K562 (cell line): ENCODE results near the gene PDE11A. TPM values are rescaled to one million over a fixed set of nuclear protein-coding genes. Genes with fewer than 3 reads are reported as not detected.

Experiments used
- ATAC-seq: fragments of 200-7000 bp; cut with Tn5 transposase; 3 replicates; pipeline ENCODE4 v1.9.1; 2020; ENCODE audit warnings: moderate library complexity
- BruUV-seq: library from RNA; stranded (reverse); fragments of 400-500 nt; replicated peaks from 2 replicates; lab custom pipeline; 2021; lab: Mats Ljungman, UMichigan
- CTCF ChIA-PET: fragments of 300-600 bp; formaldehyde crosslinking; extraction: SDS; loops from one replicate; lab custom pipeline; 2021; ENCODE audit warnings: low intra/inter-chr PET ratio; lab: Yijun Ruan, JAX
- POLR2A ChIA-PET: fragments of 300-600, 350-650 bp; sonication (Branson Sonifier 250); formaldehyde crosslinking; extraction: SDS; loops from one replicate; lab custom pipeline; 2021; ENCODE audit warnings: antibody characterized with exemption, inconsistent platforms; lab: Yijun Ruan, JAX
- DNase-seq, 4 experiments: peaks; one replicate each; pipeline versions ENCODE4 v3.0.0 to v3.0.0-alpha.2; 2011 to 2018; ENCODE audit warnings: low spot score in 3 of 4, mixed read lengths in 3 of 4; ENCODE audit errors: extremely low read depth in 1 of 4
- FAIRE-seq: peaks from 2 replicates; lab custom pipeline; 2011; peaks lifted over from hg19 to GRCh38; lab: Jason Lieb, UNC
- H2AFZ ChIP-seq: 2 replicates; pipeline ENCODE4 v1.6.0; 2011; ENCODE audit warnings: low read depth, low read length, control low read depth, inconsistent platforms
- H3K27ac ChIP-seq: fragments of 200-600 bp; 3 replicates; pipeline ENCODE4 v1.8.0; 2011; ENCODE audit warnings: low read depth, mild to moderate bottlenecking, control low read depth, inconsistent platforms, low read length, moderate library complexity, mixed read lengths; ENCODE audit errors: extremely low read depth
- H3K27me3 ChIP-seq, 2 experiments: fragments of 300-600 bp in 1 of 2; 2 replicates in 1 of 2; 3 replicates in 1 of 2; pipeline versions ENCODE4 v1.6.0 to v1.8.0; 2011; ENCODE audit warnings: inconsistent platforms in 2 of 2, low read length in 2 of 2, mild to moderate bottlenecking in 1 of 2, mixed read lengths in 1 of 2, moderate library complexity in 1 of 2; ENCODE audit not compliant: control insufficient read depth in 2 of 2, insufficient read depth in 2 of 2
- H3K36me3 ChIP-seq: fragments of 300-600 bp; 3 replicates; pipeline ENCODE4 v1.8.0; 2011; ENCODE audit warnings: mild to moderate bottlenecking, low read length, inconsistent platforms; ENCODE audit not compliant: control insufficient read depth, insufficient read depth
- H3K4me1 ChIP-seq, 2 experiments: fragments of 200-600 bp in 1 of 2; replicated peaks in 1 of 2; 2 replicates in 1 of 2; 3 replicates in 1 of 2; pipeline versions ENCODE4 v1.5.1 to v1.8.0; 2011; ENCODE audit warnings: inconsistent platforms in 2 of 2, low read length in 2 of 2, mild to moderate bottlenecking in 1 of 2, mixed read lengths in 1 of 2, moderate library complexity in 1 of 2; ENCODE audit not compliant: control insufficient read depth in 2 of 2, insufficient read depth in 2 of 2
- H3K4me2 ChIP-seq: 2 replicates; pipeline ENCODE4 v1.6.1; 2011; ENCODE audit warnings: low read length, control low read depth, inconsistent platforms, mixed read lengths; ENCODE audit not compliant: insufficient read depth
- H3K4me3 ChIP-seq: fragments of 200-600 bp; sonication (generic), shearing (Covaris generic); 2 replicates; pipeline ENCODE4 v1.5.1; 2016; ENCODE audit warnings: control low read depth, inconsistent platforms
- H3K79me2 ChIP-seq: fragments of 200-600 bp; 3 replicates; pipeline ENCODE4 v1.8.0; 2011; ENCODE audit warnings: low read length, inconsistent platforms; ENCODE audit not compliant: control insufficient read depth, insufficient read depth
- H3K9ac ChIP-seq, 2 experiments: 2 replicates each; pipeline versions ENCODE4 v1.6.0 to v1.6.1; 2011; ENCODE audit warnings: low read depth in 2 of 2, low read length in 2 of 2, control low read depth in 1 of 2, inconsistent platforms in 1 of 2, mild to moderate bottlenecking in 1 of 2, mixed read lengths in 1 of 2; ENCODE audit not compliant: insufficient read depth in 1 of 2
- H3K9me1 ChIP-seq: one replicate; pipeline ENCODE4 v1.6.0; 2011; ENCODE audit warnings: inconsistent platforms, mild to moderate bottlenecking, low read length, moderate library complexity; ENCODE audit not compliant: control insufficient read depth, insufficient read depth
- H3K9me3 ChIP-seq: replicated peaks from 2 replicates; pipeline ENCODE4 v1.5.1; 2011; ENCODE audit warnings: low read depth, low read length, inconsistent platforms; ENCODE audit not compliant: control insufficient read depth, insufficient read depth
- H4K20me1 ChIP-seq: replicated peaks from 2 replicates; pipeline ENCODE4 v1.6.1; 2011; ENCODE audit warnings: low read length, inconsistent platforms, mixed read lengths; ENCODE audit not compliant: control insufficient read depth, insufficient read depth
- BCOR ChIP-seq: fragments of 450-650 bp; IDR thresholded peaks from 2 replicates; pipeline ENCODE4 v1.6.1; 2016
- CLOCK ChIP-seq: fragments of 250-450 bp; sonication (Bioruptor Pico); IDR thresholded peaks from 2 replicates; pipeline ENCODE4 v1.4.0; 2020; ENCODE audit warnings: mild to moderate bottlenecking, moderate library complexity, borderline replicate concordance
- GABPA ChIP-seq: fragments of 200-800 bp; sonication (Bioruptor generic); conservative IDR thresholded peaks from 2 replicates; pipeline ENCODE4 v1.6.1; 2016; ENCODE audit warnings: low read depth, missing genetic modification characterization, missing compliant biosample characterization
- JUNB ChIP-seq: fragments of 450-650 bp; formaldehyde crosslinking; conservative IDR thresholded peaks from 2 replicates; pipeline ENCODE4 v1.4.0; 2020; ENCODE audit warnings: mild to moderate bottlenecking
- POLR2AphosphoS5 ChIP-seq: IDR thresholded peaks from 2 replicates; pipeline ENCODE4 v1.6.1; 2011; ENCODE audit warnings: mild to moderate bottlenecking, low read depth, low read length, moderate library complexity; ENCODE audit not compliant: control insufficient read depth, insufficient read depth
- U2AF1 ChIP-seq: fragments of 200-400 bp; formaldehyde crosslinking; optimal IDR thresholded peaks from 2 replicates; pipeline ENCODE3; 2017; ENCODE audit warnings: mild to moderate bottlenecking, low read depth, low read length, moderate library complexity
- WGBS: fragments of 100-300 bp; shearing (Covaris generic); methylation state at CpG from one replicate; pipeline ENCODE4 v1.1.6; 2016; ENCODE audit warnings: low coverage, mixed read lengths; ENCODE audit not compliant: insufficient coverage; ENCODE audit errors: missing lambda C conversion rate; 5-methylcytosine and 5-hydroxymethylcytosine counted together
- in situ Hi-C: fragments of 300-500 bp; cut with MboI; formaldehyde crosslinking; loops from 4 replicates; pipeline ENCODE4 v1.15.0; 2018; ENCODE audit warnings: inconsistent platforms, mixed read lengths
- intact Hi-C: fragments of 100-400 bp; cut with micrococcal nuclease; formaldehyde crosslinking; loops from 2 replicates; pipeline ENCODE4 v1.14.2; 2022
- polyA plus RNA-seq, 8 experiments: library from polyadenylated mRNA; depleted of rRNA in 4 of 8; stranded (reverse) in 5 of 8; unstranded in 3 of 8; fragments of >200 nt; fragmentation: Nextera tagmentation in 2 of 8; fragmentation: Illumina TruSeq in 1 of 8; extraction: Ambion mirVana in 2 of 8; extraction: Trizol in 1 of 8; gene quantifications; 2 replicates each; pipeline versions ENCODE4 v1.2.1 to v1.2.3, GENCODE V29; 2011 to 2014; ENCODE audit warnings: inconsistent platforms in 1 of 8, missing spikeins in 1 of 8
- total RNA-seq, 7 experiments: library from RNA; depleted of rRNA in 6 of 7; stranded (reverse); fragments of >200 nt in 6 of 7; fragmentation: Illumina TruSeq in 2 of 7; extraction: Trizol in 2 of 7; gene quantifications; 2 replicates each; pipeline versions ENCODE4 v1.2.1 to v1.2.3, GENCODE V29; 2011 to 2021; ENCODE audit warnings: low replicate concordance in 1 of 7

PDE11A gene
- total and polyA plus RNA-seq, 9 of the 15 experiments (the other 6 are each of a cell fraction or from before 2014, with no cell fraction given), result 3.2 to 22.1 (median 5.7) TPM

GRCh38 chr2:177717831-177718618 is 354.6 kb downstream of the PDE11A start:
- H3K27ac ChIP-seq, result no peak overlapping the region
- ATAC-seq (peak; percentile 29; the same call in 1 of the 3 replicates), DNase-seq (peak in 2 of 4 experiments; percentile 27 to 34), FAIRE-seq (no peak)
- H3K9ac ChIP-seq, result no peak overlapping the region
- 0 out of 5 replicates have a peak, but pooled peaks cover 0 to 6% of the 10 kb centered on the region in 2 experiments for H3K27me3 ChIP-seq
- no peak overlapping the region for H2AFZ ChIP-seq
- 0% methylated on average over 3 of the region's 3 CpGs for WGBS
- H3K4me2 ChIP-seq, result no peak overlapping the region
- no peaks in the 10 kb centered on the region for H3K9me3 ChIP-seq
- H3K79me2 ChIP-seq, result no peaks in the 10 kb centered on the region
- ChIA-PET POLR2A (interaction anchor here (0.6 to 1.1 kb wide), 2 partner anchors 9 to 70 kb away, joined by 3 to 4 read pairs; no protein-coding TSS in a partner anchor), CTCF (interaction anchor here (1.1 kb wide), 1 partner anchor 41 kb away, joined by 5 read pairs; no protein-coding TSS in a partner anchor)
- H4K20me1 ChIP-seq, result no peaks in the 10 kb centered on the region
- H3K36me3 ChIP-seq, result no peaks in the 10 kb centered on the region
- H3K9me1 ChIP-seq, result no peaks in the 10 kb centered on the region
- H3K4me3 ChIP-seq, result no peak overlapping the region
- H3K4me1 ChIP-seq, result no peaks in the 10 kb centered on the region
- in situ Hi-C loops, result no loop called here
- no TSS peak for BruUV-seq
- intact Hi-C loops, result no loop called here
- TF ChIP-seq GABPA (tag) (no peak), BCOR (peak; percentile 79; the same call in 1 of the 2 replicates), U2AF1 (no peak), POLR2AphosphoS5 (no peak), CLOCK (CRISPR knock-in tag) (no peak), JUNB (no peak)
